ENCODE results near the gene GUCA2B.

Gene GUCA2B

DNA sequence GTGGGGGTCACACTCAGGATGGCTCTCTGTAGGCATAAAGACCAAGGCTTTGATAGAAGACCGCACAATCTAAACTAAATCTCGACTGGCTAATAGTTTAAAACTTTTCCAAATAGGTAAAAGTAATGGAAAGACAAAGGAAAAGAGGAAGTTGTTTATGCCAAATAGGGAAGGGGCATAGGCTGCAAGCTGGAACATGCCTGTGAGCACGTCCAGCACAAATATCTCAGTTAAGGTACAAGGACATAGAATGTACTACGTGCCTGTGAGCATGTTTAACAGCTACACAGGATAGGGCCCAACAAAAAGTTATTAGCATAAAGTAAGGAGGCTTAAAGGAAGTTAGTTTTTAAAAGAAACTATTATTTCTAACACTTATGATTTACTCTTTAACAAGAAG is 38.9 kb downstream of the GUCA2B start:
- no peak for DNase-seq

DNA sequence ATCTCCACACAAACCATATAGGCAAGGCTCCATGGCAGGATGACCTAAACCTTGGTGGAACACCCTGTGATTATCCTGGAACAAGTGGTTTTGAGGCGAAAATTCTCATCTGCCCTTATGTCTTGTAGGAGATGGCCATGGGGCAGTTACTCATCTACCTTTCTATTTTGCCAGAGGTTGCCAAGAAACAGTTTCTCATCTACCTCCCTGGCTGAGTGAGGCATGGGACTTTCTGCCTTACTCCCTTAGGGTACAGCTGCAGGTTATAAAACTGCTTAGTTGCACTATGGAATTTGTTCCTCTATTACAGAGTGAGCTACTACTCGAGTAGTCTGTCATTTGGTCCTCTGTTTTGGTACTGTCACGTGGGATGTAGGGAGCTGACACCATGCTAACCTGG is 42.6 kb downstream of the GUCA2B start:
- no peak for DNase-seq

DNA sequence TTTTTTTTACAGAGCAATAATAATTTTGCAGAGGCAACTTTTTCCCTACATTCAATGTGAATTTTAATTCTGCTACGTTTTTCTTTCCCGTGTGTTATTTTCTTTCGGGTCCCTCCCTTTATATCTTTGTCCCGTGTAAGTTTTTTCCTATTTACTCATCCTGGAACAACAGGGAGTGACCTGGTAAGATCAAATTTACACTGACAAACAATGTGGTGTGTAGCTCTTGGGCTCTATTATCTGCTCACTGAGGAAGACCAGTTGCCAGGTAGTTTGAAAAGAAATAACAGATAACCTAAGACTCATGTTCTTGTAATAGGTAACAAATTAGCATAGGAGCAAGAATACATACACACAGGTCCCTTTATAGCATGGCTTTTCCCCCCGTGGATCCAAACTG is 45.0 kb downstream of the GUCA2B start:
- DNase-seq = no peak

DNA sequence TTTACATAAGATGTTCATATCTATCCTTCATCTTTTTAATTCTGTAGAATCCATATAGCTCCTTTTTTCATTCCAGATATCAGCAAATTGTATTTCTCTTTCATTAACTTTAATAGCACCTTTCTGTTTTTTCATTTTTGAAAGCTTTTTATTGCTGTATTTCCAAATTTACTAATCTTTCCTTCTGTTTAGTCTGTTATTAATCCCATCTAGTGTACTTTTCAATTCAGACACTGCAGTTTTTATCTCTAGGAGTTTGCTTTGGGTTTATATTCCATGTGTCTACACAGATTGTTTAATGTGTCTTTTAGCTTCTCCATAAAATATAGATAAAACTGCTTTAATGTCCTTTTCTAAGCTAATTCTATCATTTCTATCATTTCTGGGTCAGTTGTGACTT is 48.8 kb downstream of the GUCA2B start:
- DNase-seq = no peak

All from activated CD8-positive, alpha-beta memory T cell treated with anti-CD3 and anti-CD28 coated beads for 24 hours (primary cell).